GM19372 (cell line): ENCODE results near the gene NEXN.
A peak's percentile ranks its signal among the peaks of the same experiment; 100 is the strongest.
"Not testable (repeated sequence)": the region's sequence is repeated elsewhere in the genome, so short reads cannot be mapped to it uniquely, and the experiment has no call there.

Experiments used
- ATAC-seq: cut with Tn5 transposase; IDR thresholded peaks from one replicate; pipeline ENCODE4 v1.9.1; 2021; ENCODE audit warnings: mild to moderate bottlenecking, low read depth, moderate library complexity; ENCODE audit not compliant: unreplicated experiment

The NEXN gene

DNA sequence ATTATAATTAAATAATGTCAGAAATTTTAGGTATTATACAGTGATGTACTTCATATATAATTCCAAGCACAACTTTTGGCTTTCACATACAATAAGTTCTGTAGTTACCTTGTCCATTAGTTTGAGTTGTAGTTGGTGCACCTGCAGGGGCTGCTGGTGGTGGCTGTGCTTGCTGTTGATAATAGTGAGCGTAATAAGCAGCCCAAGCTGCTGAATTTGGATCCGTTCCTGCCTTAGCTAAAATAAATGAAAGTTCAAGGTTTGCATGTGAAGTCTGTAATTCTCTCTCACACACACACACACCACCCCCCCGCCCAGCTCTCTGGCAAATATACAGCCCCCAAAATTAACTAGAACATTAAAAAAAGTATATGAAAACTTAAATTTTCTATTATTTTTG is 68.0 kb downstream of the NEXN start:
- no peak for ATAC-seq

DNA sequence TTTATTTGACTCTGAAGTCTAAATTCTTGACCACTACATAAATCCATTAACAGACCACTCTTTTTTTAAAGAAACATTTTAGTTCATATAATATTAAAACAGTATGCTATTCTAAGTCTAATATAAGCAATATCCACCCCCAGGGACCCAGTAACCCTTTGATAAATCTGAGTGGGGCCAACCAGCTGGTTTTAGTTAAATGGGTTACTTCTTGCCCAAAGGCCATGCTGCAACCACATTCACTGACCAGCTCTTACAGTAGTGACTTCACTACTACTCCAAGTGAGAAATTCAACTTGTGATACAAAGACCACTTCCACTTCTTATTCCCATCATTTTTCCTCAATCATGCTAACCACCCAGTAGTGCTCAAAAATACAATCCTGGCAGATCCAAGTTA is 70.0 kb downstream of the NEXN start:
- ATAC-seq, result no peak

DNA sequence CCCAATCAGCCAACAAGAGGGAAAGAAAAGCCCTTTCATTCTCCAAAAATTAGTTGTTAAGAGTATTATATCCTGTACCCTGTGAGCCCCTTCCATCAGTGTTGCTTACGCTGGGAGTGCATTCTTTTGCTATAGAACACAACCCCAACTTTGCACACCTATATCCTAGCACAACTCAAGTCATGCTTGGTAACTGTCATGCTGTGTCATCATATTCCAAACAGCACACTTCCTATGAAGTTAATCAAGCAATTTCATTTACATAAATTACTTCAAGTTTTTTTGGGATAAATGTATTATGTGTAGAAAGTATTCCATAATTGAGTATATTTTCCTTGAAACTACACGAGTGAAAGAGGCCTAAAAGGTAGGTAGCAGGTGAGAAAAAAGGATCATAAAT is 70.4 kb downstream of the NEXN start:
- no peak for ATAC-seq

DNA sequence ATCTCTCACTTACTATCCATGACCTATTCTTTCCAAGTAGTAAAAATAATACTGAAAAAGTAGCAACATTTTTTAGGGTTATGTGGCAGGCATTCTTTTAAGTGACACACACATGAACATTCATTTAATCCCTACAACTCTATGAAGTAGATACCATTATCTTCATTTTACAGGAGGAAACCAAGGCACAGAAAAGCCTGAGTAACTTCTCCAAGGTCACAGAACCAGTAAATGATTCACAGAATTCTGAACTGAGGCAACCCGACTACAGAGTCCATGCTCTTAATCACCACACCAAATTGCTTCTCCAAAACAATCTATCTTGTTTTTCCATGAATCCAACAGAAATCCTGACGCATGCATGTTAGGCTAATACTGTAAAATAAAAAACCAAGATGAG is 73.0 kb downstream of the NEXN start:
- ATAC-seq, result no peak

DNA sequence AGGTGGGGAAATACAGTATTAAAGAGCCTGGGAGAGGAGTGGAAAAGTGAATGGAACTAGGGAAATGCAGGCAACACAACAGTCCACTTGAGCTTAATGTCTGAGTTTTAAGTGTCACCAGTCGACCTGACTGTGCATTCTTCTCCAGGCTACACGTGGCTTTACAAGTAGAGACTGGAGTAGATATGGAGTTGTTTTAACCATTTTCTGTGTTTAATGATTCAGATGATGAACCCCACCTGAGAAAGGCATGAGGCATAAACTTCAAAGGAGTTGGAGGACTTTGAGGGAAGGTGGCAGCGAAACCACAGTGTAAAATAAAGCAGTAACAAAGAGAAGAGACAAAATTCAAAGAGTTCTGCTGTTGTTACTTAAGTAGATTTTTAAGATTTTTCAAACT is 77.9 kb downstream of the NEXN start:
- ATAC-seq, result no peak

DNA sequence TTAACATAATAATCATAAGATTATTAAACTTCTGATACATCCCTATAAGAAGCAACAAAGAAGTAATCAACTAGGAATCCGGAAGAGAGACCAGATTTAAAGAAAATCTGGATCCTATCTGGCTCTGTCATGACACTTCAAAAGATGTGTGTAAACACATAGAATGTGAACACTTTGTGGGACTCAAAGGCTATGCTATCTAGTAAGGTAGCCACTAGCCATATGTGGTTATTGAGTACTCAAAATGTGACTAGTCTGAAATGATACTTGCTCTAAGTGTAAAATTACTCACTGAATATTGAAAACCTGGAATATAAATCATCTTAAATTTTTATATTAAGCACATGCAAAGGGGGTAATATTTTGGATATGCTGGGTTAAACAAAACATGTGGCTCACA is 81.8 kb downstream of the NEXN start:
- ATAC-seq, result no peak

DNA sequence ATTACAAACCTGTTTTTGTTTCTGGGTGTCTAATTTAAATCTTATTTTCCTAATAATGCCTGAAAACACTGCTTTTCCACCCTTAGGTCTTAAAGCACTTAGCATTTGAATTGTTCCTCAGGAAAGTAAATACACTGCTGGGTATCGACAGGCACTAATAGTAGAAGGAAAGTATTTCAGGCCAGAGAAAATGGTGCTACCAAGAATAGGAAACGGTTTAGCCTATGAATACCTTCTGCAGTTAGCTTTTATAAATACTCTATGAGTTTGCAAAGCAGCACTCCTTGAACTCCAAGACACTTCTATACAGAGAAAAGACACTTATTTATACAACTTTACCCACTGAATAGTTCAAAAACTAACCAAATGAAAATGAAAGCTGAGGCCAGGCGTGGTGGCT is 83.7 kb downstream of the NEXN start:
- no peak for ATAC-seq

DNA sequence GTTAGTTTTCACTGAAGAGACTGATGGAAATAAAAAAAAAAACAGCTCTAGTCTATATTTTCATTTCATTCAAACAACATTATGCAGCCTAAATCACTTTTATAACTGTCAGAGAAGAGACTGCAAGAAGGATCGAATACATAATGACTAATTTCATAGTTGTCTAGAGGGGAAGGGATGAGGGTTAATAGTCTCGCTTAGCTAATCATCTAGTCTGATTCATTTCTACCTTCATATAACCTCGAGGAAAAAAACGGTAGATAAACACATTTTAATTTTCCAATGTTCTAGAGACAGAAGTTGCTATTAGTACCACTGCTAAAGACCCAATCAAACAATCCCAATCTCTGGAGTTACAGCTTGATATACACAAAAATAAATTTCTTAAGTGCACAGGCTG is 87.0 kb downstream of the NEXN start:
- ATAC-seq, result no peak

DNA sequence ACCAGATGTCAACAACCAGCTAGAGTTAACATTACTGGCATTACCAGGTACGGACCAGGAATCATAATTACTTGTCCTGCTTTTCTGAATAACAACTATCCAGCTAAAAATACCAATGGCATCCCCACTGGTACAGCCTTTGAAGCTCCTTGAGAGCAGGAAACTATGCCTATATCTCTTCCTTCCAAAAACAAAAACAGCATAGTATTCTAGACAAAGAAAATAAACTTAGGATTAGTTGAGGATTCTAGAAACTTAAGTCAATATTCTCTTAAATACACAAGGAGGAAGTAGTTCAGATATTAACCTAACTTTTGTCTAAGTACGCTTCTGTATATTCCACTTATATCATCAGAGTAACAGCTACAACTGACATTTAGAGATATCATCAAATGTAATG is 87.5 kb downstream of the NEXN start:
- no peak for ATAC-seq

DNA sequence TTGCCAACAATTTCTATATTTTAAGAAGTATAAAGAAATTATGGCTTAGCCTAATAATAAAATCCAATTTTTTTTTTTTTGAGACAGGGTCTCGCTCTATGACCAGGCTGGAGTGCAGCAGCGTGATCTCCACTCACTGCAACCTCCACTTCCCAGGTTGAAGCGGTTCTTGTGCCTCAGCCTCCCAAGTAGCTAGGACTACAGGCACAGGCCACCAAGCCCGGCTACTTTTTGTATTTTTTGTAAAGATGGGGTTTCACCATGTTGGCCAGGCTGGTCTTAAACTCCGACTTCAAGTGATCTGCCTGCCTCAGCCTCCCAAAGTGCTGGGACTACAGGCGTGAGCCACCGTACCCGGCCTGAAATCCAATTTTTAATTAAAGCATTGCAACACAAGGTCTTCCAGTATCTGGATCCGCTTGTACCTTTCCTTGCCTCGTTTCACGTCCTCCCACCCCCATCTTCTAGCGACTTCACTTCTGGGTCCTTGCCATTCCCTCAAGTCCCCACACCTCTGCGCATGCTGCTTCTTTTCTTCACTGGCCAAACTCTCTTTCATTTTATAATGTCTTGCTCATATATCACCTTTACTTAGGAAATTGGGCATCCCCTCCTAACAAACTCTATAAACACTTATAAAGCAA is 88.1 kb downstream of the NEXN start:
- no peak for ATAC-seq

DNA sequence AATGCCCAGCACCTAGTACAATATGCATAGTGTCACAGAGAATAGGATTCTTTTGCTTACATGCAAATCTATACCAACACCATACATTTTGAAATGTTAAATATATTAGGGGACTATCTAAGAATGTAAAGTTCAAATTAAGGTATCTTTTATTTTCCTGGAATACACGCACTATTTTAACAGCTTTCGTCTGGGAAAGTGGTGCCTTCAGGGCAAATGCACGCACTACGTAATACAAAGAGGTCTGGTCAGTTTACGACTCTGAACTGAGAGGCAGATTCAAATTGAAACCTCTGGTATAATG is 89.5 kb downstream of the NEXN start:
- no peak for ATAC-seq

DNA sequence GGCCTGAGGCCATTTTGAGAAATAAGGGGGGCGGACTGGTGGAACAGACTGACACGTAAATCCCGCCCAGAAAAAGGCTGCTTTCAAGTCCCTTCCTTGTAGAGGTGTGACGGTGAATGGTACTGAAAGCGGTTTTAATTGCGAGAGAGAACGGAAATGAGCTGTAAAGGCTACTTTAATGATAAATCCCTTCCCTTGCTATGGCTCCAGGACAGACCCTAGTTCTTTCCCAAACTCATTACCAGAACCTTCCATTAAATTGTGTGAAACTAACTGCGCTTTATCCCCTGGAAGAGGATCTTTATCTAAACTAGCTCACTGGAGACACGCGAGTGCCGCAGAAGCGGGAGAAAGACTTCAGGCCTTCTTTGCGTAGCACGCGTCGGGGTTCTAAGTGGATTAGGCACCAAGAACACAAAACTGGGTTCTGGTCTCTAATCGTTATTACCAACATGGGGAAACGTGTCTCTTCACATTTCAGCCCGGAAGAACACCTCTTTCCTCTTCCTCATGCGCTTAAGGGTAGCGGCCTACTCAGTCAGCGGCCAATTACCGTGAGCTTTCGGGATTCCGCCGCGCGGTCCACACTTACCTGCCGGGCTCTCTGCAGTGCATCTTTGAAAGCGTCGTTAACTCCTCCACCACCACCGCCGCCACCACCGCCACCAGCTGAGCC is 90.0 kb downstream of the NEXN start:
- ATAC-seq, result peak; percentile 63

DNA sequence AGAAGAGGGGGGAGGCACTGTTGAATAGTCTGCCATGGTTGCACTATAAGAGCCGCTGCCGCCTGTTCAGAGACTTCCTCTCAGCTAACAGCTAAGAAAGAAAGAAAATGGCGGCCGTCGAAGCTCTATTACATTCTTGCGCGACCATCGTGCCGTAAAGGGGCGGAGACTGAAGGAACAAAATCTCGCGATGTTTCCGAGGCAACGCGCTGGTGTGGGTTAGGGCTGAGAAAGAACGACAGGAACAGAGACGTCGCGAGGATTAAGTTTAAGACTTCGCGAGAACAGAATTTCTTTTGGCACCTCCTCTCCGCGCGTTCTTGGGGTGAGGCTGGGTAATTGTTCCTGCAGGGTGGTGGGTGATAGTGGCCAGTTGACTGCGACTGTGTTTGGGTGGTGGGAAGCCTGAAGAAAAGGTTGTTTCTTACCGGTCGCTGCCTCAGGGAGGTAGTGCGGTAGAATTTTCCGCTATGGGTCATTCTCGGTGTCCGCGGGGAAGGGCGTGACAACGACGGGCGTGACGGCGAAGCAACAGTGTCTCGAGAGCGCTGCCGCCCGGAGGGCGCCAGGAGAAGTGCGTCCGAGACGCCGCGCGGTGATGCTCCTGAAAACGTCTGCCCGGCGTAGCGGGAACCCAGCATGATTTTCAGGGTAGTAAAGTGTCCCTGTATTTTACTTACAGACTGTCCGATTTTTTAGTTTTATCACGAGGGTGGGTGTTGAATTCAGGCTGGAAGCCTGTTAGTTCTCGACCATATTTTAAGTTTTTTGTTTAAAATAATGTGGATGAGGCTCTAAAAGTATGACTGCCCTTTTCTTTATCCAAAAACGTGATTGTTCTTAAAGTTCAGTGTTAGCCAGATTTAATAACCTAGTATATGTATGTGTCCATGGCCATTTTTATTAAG is 90.8 kb downstream of the NEXN start, which contains the start of gene FUBP1:
FUBP1 (minus strand) TSS at position 104 of the 908 bp plus-strand sequence; CDS start at position 36, 68 bp downstream.
- ATAC-seq, result peak; percentile 73

DNA sequence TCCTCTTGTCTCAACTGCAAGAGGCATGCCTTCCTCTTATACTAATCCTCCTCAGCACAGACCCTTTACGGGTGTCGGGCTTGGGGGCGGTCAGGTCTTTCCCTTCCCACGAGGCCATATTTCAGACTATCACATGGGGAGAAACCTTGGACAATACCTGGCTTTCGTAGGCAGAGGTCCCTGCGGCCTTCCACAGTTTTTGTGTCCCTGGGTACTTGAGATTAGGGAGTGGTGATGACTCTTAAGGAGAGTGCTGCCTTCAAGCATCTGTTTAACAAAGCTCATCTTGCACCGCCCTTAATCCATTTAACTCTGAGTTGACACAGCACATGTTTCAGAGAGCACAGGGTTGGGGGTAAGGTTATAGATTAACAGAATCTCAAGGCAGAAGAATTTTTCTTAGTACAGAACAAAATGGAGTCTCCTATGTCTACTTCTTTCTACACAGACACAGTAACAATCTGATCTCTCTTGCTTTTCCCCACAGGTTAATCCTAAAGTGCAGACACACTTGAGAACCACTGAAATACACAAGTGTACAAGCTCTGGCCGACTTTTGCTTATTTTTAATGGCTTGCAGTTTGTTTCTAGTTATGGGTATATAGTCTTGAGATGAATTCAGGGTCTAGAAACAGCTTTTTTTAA is 95.0 kb downstream of the NEXN start:
- not testable (repeated sequence) for ATAC-seq

DNA sequence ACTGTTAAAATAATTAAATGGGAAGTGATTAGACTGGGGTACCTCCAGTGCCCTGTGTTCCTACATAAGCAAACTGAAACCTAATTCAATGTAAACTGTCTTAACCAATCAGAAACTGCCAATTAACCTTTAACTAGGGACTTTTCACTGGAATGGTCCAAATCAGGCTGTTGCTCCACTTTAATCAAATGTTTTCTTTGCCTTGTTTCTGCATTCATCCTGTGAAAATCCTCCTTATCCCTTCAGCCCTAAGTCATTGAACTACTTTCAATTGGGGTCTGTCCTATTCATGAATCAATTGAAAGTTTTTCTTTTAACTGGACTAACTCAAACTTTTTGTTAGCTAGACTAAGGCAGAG is 95.6 kb downstream of the NEXN start:
- no peak for ATAC-seq

DNA sequence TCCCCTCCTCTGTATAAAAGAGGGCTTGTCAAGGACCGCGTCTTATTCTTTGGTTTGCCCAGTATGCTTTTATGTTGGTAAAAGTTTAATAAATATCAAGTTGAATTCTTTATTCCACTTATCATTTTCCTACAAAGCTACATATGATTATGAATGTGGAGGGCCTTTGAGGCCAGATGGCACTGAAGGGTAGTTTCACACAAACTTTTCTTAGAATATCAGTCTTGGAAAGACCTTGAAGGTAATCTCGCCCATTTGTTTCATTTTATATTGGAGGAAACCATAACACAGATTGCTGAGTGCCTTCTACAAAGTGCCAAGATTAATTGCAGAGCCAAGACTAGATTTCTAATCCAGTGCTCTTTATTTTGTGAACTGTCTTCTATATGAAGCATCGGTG is 96.2 kb downstream of the NEXN start:
- ATAC-seq, result no peak

DNA sequence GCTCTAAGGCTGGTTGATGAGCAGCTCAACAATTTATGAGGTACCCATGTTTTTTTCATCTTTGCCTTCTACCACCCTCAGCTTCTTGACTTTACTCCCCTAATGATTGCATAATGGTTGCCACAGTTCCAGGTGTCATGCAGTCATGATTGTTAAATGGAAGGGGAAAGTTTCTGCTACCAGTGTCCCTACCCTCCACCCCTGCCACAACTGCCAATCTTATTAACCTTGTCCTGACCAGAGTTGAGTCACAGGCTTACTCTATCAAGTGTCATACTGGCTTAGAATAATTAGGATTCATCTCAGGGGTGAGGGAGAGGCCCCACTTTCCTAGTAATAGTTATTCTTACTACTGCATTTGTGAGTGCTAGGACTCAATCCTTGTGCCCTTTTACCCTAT is 98.4 kb downstream of the NEXN start:
- ATAC-seq, result no peak

DNA sequence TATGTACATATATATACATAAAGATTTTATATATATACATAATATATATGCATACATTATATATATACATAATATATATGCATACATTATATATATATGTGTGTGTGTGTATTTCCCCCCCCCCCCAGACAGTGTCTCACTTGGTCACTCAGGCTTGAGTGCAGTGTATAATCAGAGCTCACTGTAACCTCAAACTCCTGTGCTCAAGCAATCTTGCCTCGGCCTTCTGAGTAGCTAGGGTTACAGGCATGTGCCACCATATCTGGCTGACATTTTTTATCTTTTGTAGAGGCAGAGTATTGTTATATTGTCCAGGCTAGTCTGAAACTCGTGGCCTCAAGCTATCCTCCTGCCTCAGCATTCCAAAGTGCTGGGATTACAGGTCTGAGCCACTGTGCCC is 99.5 kb downstream of the NEXN start:
- no peak for ATAC-seq

DNA sequence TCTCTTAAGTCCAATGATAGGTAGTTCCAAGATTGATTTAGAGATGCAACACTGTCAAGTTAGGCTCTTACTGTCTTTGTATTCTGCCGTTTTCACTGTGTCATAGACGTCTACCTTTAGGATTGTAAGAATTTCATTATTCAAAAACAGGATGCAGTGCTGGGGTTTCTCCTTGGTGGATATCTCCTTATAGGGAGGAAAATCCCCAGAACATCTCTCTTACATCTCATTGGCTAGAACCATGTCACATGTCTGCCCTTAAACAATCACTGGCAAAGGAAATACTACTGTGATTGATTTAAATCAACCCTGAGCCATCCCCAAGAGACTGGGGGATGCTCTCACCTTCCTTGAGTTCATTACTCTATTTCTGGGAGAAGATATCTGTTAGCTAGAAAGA is 101.3 kb downstream of the NEXN start:
- ATAC-seq, result no peak

DNA sequence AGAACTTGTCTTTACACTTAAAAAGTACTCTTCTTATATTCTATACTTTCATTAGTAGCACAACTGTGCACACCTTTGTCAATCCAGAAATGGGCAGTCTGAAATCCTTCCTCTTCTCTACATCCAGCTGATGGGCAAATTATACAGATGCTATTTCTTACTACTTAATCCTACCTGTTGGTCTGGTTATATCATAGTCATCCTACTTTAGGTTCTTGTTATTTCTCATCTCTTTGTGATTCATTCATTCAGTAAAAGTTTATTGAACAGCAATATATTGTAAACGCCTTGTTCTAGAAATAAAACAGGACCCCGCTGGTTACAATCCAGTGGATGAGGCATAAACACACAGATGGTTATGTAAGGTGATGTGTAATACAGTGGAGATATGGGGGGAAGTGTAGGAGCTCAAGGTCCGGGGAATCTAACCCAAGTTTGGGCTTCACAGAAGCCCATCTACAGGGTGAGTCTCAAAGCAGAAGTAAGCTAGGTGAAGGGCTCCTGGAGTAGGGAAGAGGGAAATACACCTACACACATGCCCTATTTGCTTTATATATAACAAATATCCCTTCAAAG is 102.3 kb downstream of the NEXN start:
- no peak for ATAC-seq

DNA sequence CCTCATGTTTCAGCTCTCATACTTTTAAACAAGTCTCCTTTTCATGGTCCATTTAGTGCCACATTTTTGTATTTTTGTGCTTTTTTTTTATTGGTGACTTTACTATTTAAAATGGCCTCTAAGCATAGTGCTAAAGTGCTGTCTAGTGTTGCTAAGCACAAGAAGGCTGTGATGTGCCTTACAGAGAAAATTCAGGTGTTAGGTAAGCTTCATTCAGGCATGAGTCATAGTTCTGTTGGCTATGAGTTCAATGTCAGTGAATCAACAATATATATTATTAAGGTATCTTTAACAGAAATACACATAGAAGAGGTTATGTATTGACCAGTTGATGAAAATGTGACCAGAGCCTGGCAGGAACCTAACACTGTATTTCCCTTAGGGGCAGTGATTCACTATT is 103.2 kb downstream of the NEXN start:
- no peak for ATAC-seq
